NCI-H510A (cell line): ENCODE measurements around the gene VGLL4.
"Not testable (repeated sequence)": the region's sequence is repeated elsewhere in the genome, so short reads cannot be mapped to it uniquely, and the experiment has no call there.

Experiments used
- DNase-seq: peaks from one replicate; lab custom pipeline; 2025; lab: John Stamatoyannopoulos, UW

VGLL4 gene

GRCh38 chr3:11530153-11530721, 113.5 kb downstream of the VGLL4 start:
- no peak for DNase-seq

GRCh38 chr3:11529281-11529680, 114.4 kb downstream of the VGLL4 start:
- DNase-seq, result no peak

DNA sequence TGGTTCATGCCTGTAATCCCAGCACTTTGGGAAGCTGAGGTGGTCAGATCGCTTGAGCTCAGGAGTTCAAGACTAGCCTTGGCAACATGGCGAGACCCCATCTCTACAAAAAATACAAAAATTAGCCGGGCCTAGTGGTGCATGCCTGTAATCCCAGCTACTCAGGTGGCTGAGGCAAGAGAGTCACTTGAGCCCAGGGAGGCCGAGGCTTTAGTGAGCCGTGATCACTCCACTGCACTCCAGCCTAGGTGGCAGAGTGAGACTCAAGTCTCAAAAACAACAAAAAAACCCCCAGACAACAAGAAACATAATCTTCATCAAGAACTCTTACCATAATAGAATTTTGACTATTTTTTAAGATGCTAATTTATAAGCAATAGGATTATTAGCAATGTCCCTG, 117.6 kb downstream of the VGLL4 start:
- DNase-seq, result not testable (repeated sequence)

- no peak for DNase-seq
Observed at GRCh38 chr3:11523572-11524101, 120.1 kb downstream of the VGLL4 start.

DNA sequence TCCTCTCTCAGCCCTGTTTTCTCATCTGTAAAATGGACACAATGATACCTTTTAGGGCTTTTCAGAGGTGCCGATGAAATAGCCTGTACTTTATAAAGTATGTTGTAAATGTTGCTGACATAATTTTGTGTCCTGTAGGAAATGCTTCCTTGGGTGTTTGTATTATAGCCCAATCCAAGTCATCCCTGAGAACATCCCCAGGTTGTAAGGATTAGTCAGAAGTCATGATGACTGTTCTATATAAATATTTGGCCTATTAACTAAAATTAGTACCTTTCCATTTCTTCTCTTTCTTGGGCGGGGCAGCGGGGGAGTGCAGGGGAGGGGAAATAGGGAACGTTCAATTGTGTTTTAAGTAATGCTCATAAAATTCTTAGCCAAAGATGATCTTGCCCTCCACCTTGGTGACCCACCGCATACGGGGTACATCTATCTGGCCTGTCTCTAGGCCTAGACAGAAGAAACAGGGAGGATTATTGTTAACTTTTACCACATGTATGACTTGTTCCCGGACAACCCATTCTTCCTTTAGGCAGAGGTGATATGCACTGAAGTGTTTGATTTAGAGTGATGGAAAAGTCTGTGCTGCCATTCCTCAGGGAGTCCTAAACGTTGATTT, 120.7 kb downstream of the VGLL4 start:
- no peak for DNase-seq

DNA sequence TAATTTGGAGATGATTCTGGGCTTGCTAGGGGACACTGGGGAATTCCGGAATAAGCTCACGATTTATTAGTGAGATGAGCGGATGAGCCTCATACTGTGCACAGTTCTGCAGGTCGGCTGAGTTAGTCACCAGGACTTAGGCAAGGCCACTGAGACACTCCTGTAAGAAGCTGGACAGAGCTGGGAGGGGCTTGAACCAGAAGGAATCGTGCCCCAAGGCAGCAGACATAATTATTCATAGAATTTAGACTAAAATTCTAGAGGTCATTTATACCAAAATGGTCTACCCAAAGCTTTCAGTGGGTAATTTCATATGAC, 121.4 kb downstream of the VGLL4 start:
- no peak for DNase-seq

DNA sequence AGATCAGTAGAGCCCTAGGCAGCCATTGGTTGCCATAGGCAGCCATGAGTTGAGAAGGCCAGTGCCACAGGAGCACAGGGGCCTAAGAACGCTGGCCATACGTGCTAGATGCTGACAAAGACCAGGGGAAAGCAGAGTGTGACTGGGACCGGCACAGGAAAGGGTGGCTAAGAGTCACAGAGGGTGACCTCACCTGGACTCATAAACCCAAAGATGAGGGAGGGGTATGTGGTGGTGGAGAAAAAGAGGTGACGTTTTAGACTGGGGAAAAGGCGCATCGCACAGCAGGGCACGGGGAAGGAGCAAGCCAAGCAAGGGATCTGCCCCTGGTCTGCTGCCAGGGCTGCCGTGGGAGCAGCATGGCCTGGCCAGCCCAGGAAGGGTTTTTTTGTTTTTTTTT, 122.5 kb downstream of the VGLL4 start:
- DNase-seq, result no peak

DNA sequence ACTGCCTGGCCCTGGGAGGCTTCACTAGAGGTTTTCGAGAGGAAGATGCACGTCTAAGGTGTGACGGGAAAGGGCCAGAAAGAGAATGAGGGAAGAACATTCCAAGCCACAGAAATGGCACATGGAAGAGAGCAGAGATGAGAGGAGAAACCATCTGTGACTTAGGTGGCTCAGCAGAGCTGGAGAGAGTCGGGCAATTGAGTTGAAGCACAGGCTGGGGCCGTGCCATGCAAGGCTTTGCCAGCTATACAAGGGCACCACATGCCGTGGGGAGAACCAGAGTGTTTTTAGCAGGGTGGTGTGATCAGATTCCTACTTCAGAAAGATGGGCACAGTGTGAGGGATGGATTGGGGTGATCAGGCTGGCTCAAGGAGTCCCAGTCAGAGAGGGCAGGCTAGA, 126.1 kb downstream of the VGLL4 start:
- no peak for DNase-seq

GRCh38 chr3:11514191-11514821, 129.4 kb downstream of the VGLL4 start:
- DNase-seq, result no peak

DNA sequence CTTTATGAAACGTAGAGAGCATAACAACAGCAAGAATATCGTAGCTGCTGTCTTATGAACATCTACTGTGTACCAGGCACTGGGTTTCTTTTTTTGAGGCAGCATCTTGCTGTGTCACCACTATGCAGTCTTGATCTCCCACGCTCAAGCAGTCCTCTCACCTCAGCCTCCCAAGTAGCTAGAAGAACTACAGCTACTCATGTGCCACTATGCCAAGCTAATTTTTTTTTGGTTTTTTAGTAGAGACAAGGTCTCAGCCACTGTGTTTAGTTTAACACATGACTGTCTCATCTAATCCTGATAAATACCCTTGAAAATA, 129.9 kb downstream of the VGLL4 start:
- DNase-seq, result no peak

GRCh38 chr3:11513125-11513816, 130.4 kb downstream of the VGLL4 start:
- not testable (repeated sequence) for DNase-seq

DNA sequence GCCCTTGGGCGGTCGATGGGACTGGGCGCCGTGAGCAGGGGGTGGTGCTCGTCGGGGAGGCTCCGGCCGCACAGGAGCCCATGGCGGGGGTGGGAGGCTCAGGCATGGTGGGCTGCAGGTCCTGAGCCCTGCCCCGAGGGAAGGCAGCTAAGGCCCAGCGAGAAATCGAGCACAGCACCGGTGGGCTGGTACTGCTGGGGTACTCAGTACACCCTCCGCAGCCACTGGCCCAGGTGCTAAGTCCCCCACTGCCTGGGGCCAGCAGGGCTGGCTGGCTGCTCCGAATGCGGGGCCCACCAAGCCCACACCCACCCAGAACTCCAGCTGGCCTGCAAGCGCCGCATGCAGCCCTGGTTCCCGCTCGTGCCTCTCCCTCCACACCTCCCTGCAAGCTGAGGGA, 132.1 kb downstream of the VGLL4 start:
- not testable (repeated sequence) for DNase-seq

- DNase-seq, result no peak
Observed at GRCh38 chr3:11510356-11510755, 133.4 kb downstream of the VGLL4 start.

GRCh38 chr3:11510001-11510340, 133.7 kb downstream of the VGLL4 start:
- DNase-seq, result no peak

- DNase-seq, result no peak
Observed at GRCh38 chr3:11509173-11510000, 134.3 kb downstream of the VGLL4 start.

DNA sequence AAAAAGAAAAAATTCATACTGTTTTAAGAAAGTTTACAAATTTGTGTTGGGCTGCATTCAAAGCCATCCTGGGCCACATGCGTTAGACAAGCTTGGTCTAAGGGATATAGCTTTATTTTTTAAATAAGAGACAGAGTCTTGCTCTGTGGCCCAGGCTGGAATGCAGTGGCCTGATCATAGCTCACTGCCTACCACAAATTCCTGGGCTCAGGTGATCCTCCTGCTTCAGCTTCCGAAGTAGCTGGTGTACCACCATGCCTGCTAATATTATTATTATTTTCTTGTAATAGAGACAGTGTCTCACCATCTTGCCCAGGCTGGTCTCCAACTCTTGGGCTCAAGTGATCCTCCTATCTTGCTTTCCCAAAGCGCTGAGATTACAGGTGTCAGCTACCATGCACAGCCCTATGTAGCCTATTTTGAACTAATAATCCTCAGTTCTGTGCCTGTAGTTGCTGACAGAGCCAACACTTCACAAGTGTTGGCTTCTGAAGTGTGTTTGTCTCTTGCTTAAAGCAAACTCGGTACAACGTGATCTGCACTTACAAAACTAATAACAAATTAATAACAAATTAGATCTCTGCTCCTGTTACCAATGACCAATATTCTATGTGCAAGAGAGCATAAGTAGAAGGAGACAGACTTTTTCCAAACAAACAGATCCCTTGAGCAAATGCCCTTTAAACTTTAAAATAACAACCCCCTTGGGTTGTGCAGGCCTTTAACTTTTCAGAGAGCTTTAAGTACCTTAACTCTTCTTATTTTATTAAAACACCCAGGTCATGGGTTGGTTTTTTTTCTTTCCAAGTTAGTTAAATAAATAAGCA, 135.2 kb downstream of the VGLL4 start:
- no peak for DNase-seq

DNA sequence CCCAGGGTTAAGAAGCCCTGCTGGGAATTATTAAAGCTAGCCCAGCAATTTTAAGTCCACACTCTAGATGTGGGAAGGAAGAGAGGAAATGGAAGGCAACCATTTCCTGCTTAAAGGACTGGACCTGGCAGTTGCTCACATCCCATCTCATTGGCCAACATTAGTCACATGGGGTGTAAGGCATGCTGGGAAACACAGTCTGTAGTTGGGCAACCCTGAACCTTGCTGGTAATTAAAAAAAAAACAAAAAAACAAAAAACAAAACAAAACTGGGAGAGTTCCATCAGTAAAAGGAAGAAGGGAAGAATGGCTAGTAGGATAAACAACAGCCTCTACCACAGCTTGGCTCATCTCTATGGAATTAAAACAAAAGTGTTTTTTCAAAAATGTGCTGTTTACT, 136.0 kb downstream of the VGLL4 start:
- DNase-seq, result no peak
